Fibroblast of lung (primary cell): ENCODE measurements around the gene LYPLAL1. TPM values are rescaled to one million over a fixed set of nuclear protein-coding genes. Genes with fewer than 3 reads are reported as not detected.
A peak's percentile ranks its signal among the peaks of the same experiment; 100 is the strongest.

Experiments used
- DNase-seq, 2 donors: peaks; one replicate each; pipeline versions ENCODE4 v3.0.0 to v3.0.0-alpha.2; 2010; ENCODE audit warnings: low read depth in 2 of 2
- H2AFZ ChIP-seq: 2 replicates; pipeline ENCODE4 v1.5.1; 2012; ENCODE audit warnings: low read length, control low read depth, inconsistent platforms
- H3K27ac ChIP-seq: 2 replicates; pipeline ENCODE4 v1.5.1; 2011; ENCODE audit warnings: low read length, control low read depth; ENCODE audit not compliant: insufficient read depth
- H3K27me3 ChIP-seq: 2 replicates; pipeline ENCODE4 v1.5.1; 2011; ENCODE audit warnings: mild to moderate bottlenecking, low read length; ENCODE audit not compliant: control insufficient read depth, insufficient read depth
- H3K36me3 ChIP-seq: 2 replicates; pipeline ENCODE4 v1.5.1; 2011; ENCODE audit warnings: low read length; ENCODE audit not compliant: control insufficient read depth, insufficient read depth
- H3K4me1 ChIP-seq: 2 replicates; pipeline ENCODE4 v1.5.1; 2011; ENCODE audit warnings: low read length; ENCODE audit not compliant: control insufficient read depth, insufficient read depth; ENCODE audit errors: extremely low read depth
- H3K4me2 ChIP-seq: 2 replicates; pipeline ENCODE4 v1.5.1; 2011; ENCODE audit warnings: low read length, control low read depth; ENCODE audit not compliant: insufficient read depth; ENCODE audit errors: extremely low read depth
- H3K4me3 ChIP-seq, 4 experiments: fragments of 200-600 bp in 1 of 4; sonication (generic) in 1 of 4; replicated peaks in 1 of 4; 2 replicates each; pipeline ENCODE4 v1.5.1; 2011 to 2016; ENCODE audit warnings: low read length in 4 of 4, low read depth in 3 of 4, mild to moderate bottlenecking in 3 of 4, control low read depth in 2 of 4, inconsistent platforms in 1 of 4, mixed read lengths in 1 of 4; ENCODE audit not compliant: insufficient read depth in 1 of 4; ENCODE audit errors: control extremely low read depth in 1 of 4
- H3K79me2 ChIP-seq: 2 replicates; pipeline ENCODE4 v1.5.1; 2012; ENCODE audit warnings: mild to moderate bottlenecking, low read length, inconsistent platforms; ENCODE audit not compliant: control insufficient read depth, insufficient read depth
- H3K9ac ChIP-seq: 2 replicates; pipeline ENCODE4 v1.5.1; 2011; ENCODE audit warnings: mild to moderate bottlenecking, low read length, control low read depth; ENCODE audit not compliant: insufficient read depth
- H3K9me3 ChIP-seq: 2 replicates; pipeline ENCODE4 v1.5.1; 2012; ENCODE audit warnings: low read depth, low read length; ENCODE audit not compliant: control insufficient read depth, insufficient read depth
- H4K20me1 ChIP-seq: 2 replicates; pipeline ENCODE4 v1.5.1; 2011; ENCODE audit warnings: low read length; ENCODE audit not compliant: control insufficient read depth, insufficient read depth; ENCODE audit errors: extremely low read depth
- CTCF ChIP-seq, 2 donors: IDR thresholded peaks in 1 of 2; conservative IDR thresholded peaks in 1 of 2; 1 replicate in 1 of 2; 2 replicates in 1 of 2; pipeline ENCODE4 v1.5.1; 2011 to 2012; ENCODE audit warnings: low read length in 2 of 2, control low read depth in 1 of 2, inconsistent platforms in 1 of 2, low read depth in 1 of 2, mild to moderate bottlenecking in 1 of 2
- EZH2 ChIP-seq: IDR thresholded peaks from 2 replicates; pipeline ENCODE4 v1.5.1; 2012; ENCODE audit warnings: low read length, control low read depth, mild to moderate bottlenecking; ENCODE audit errors: missing control alignments
- polyA minus RNA-seq: library from RNA; depleted of rRNA, polyadenylated mRNA; stranded (reverse); fragments of >200 nt; gene quantifications from 2 replicates; pipeline ENCODE4 v1.2.3, GENCODE V29; 2011; ENCODE audit warnings: low replicate concordance
- polyA plus RNA-seq, 2 donors: library from polyadenylated mRNA; depleted of rRNA in 1 of 2; stranded (reverse) in 1 of 2; unstranded in 1 of 2; fragments of >200 nt; gene quantifications; 2 replicates each; pipeline ENCODE4 v1.2.1, GENCODE V29; 2011 to 2012; ENCODE audit warnings: missing spikeins in 1 of 2
- total RNA-seq: library from RNA; depleted of rRNA; stranded (reverse); fragments of >200 nt; gene quantifications from 2 replicates; pipeline ENCODE4 v1.2.1, GENCODE V29; 2014

Gene LYPLAL1
- total RNA-seq (51.5 and 52.6 TPM in 2 replicates), polyA plus RNA-seq (22.2 and 29.9 TPM in 2 replicates), polyA minus RNA-seq (1.9 and 3.4 TPM in 2 replicates)
- polyA plus RNA-seq (2012) = 24.8 and 33.5 TPM in 2 replicates

GRCh38 chr1:219173758-219174459 lies at the start of gene LYPLAL1:
LYPLAL1 (plus strand) TSS chr1:219173878; CDS start chr1:219173891, 13 bp downstream.
- Histone ChIP-seq H3K4me2 (peak within 1 kb of the TSS; percentile 97), H2AFZ (peak within 1 kb of the TSS; percentile 64), H3K79me2 (peaks cover 12% of the 10 kb centered on the region), H3K27ac (peak within 1 kb of the TSS; percentile 84), H3K9me3 (no peaks in the 10 kb centered on the region), H3K4me1 (no peaks in the 10 kb centered on the region), H3K36me3 (no peaks in the 10 kb centered on the region), H3K9ac (peak within 1 kb of the TSS; percentile 79), H3K4me3 (peak within 1 kb of the TSS; percentile 57 to 87 (median 68)), H4K20me1 (no peaks in the 10 kb centered on the region), H3K27me3 (no peaks in the 10 kb centered on the region)
- TF ChIP-seq CTCF (conservative IDR thresholded peaks at IDR 0.05 in 1 of 2, IDR thresholded peaks at IDR 0.05 in 1 of 2; ENCODE audit: low read depth in 1 of 2, low read length in 2 of 2) (no peak), EZH2 (no peak)
- DNase-seq = peak; percentile 82 to 90

DNA sequence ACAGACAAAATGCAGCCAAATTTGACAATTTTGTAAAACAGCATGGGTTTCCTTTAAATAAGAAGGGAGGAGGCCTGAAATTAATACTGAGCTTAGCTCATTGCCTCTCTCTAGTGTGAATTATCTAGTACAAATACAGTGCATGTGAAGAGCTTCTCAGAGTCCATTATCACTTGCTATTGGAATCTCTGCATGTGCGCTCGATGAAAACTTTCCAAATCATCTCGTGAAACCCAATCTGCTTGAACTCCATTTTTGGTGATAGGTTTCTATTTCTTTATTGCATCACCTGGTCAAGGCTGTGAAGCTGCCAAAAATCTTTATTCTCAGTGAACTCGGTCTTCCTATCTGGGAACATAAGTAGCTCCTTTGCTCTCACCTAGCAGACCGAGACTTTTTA lies 49.5 kb upstream of the LYPLAL1 start:
- no peaks in the 10 kb centered on the region for H3K79me2 ChIP-seq
- TF ChIP-seq CTCF (conservative IDR thresholded peaks at IDR 0.05 in 1 of 2, IDR thresholded peaks at IDR 0.05 in 1 of 2; ENCODE audit: low read depth in 1 of 2, low read length in 2 of 2) (no peak), EZH2 (no peak)
- no peaks in the 10 kb centered on the region for H3K9me3 ChIP-seq
- peaks cover 8% of the 10 kb centered on the region for H3K4me1 ChIP-seq
- H3K36me3 ChIP-seq = no peaks in the 10 kb centered on the region
- H3K4me2 ChIP-seq = no peak overlapping the region
- DNase-seq = no peak
- no peak overlapping the region for H3K9ac ChIP-seq
- no peak overlapping the region for H3K27ac ChIP-seq
- H2AFZ ChIP-seq = no peak overlapping the region
- no peaks in the 10 kb centered on the region for H4K20me1 ChIP-seq
- no peak overlapping the region for H3K4me3 ChIP-seq
- no peaks in the 10 kb centered on the region for H3K27me3 ChIP-seq

GRCh38 chr1:219125342-219125741 lies 48.3 kb upstream of the LYPLAL1 start:
- DNase-seq = no peak
- no peak overlapping the region for H3K4me3 ChIP-seq
- H3K9ac ChIP-seq = no peak overlapping the region
- no peaks in the 10 kb centered on the region for H3K79me2 ChIP-seq
- no peaks in the 10 kb centered on the region for H3K27me3 ChIP-seq
- no peaks in the 10 kb centered on the region for H3K9me3 ChIP-seq
- H4K20me1 ChIP-seq = no peaks in the 10 kb centered on the region
- no peaks in the 10 kb centered on the region for H3K36me3 ChIP-seq
- TF ChIP-seq CTCF (conservative IDR thresholded peaks at IDR 0.05 in 1 of 2, IDR thresholded peaks at IDR 0.05 in 1 of 2; ENCODE audit: low read depth in 1 of 2, low read length in 2 of 2) = no peak
- TF ChIP-seq EZH2 = no peak
- H3K4me1 ChIP-seq = peaks cover 8% of the 10 kb centered on the region
- H3K4me2 ChIP-seq = no peak overlapping the region
- no peak overlapping the region for H2AFZ ChIP-seq
- H3K27ac ChIP-seq = no peak overlapping the region
